HepG2 (cell line): ENCODE results near the gene G6PD. TPM values are rescaled to one million over a fixed set of nuclear protein-coding genes. Genes with fewer than 3 reads are reported as not detected.

ENCODE experiments used
- AGO2 ChIP-seq: fragments of 200-400 bp; formaldehyde crosslinking; optimal IDR thresholded peaks from 2 replicates; pipeline ENCODE3; 2017; ENCODE audit warnings: mild to moderate bottlenecking, low read depth, low read length, moderate library complexity
- CCDC6 ChIP-seq: sonication (generic); formaldehyde crosslinking; IDR thresholded peaks from 2 replicates; pipeline ENCODE4 v1.8.1; 2022; ENCODE audit warnings: mild to moderate bottlenecking, missing genetic modification reagents, moderate library complexity
- E2F1 ChIP-seq: sonication (generic); formaldehyde crosslinking; IDR thresholded peaks from 2 replicates; pipeline ENCODE4 v1.5.0; 2020; ENCODE audit warnings: missing genetic modification reagents
- MXD3 ChIP-seq: IDR thresholded peaks from 2 replicates; pipeline ENCODE4 v1.6.1; 2016; ENCODE audit warnings: mild to moderate bottlenecking, missing biosample characterization, missing genetic modification reagents
- NR3C1 ChIP-seq: sonication (generic); formaldehyde crosslinking; IDR thresholded peaks from 2 replicates; pipeline ENCODE4 v1.4.0; 2020; ENCODE audit warnings: missing genetic modification reagents
- RBFOX2 ChIP-seq: fragments of 200-400 bp; formaldehyde crosslinking; IDR thresholded peaks from 2 replicates; pipeline ENCODE4 v1.6.1; 2017; ENCODE audit warnings: low read depth, mild to moderate bottlenecking, low read length
- RBM39 ChIP-seq: fragments of 200-400 bp; formaldehyde crosslinking; IDR thresholded peaks from one replicate; pipeline ENCODE4 v1.6.1; 2018; ENCODE audit warnings: antibody characterized with exemption, mild to moderate bottlenecking, low read depth, low read length; ENCODE audit not compliant: poor library complexity, severe bottlenecking
- SKI ChIP-seq: fragments of 450-650 bp; IDR thresholded peaks from one replicate; pipeline ENCODE4 v1.6.1; 2018; ENCODE audit warnings: mild to moderate bottlenecking; ENCODE audit not compliant: partially characterized antibody
- TBL1XR1 ChIP-seq: fragments of 150-350 bp; IDR thresholded peaks from 2 replicates; pipeline ENCODE4 v1.6.1; 2014; ENCODE audit warnings: borderline replicate concordance, low read length; ENCODE audit not compliant: partially characterized antibody
- ZBTB2 ChIP-seq: sonication (generic); formaldehyde crosslinking; IDR thresholded peaks from 2 replicates; pipeline ENCODE4 v1.8.0; 2022; ENCODE audit warnings: low read depth, missing genetic modification reagents
- ZFY ChIP-seq: sonication (generic); formaldehyde crosslinking; IDR thresholded peaks from 2 replicates; pipeline ENCODE4 v1.4.0; 2020; ENCODE audit warnings: missing genetic modification reagents
- ZNF235 ChIP-seq: sonication (generic); formaldehyde crosslinking; IDR thresholded peaks from 2 replicates; pipeline ENCODE4 v1.8.1; 2023; ENCODE audit warnings: mild to moderate bottlenecking, missing genetic modification reagents, borderline replicate concordance
- ZNF383 ChIP-seq: sonication (generic); formaldehyde crosslinking; IDR thresholded peaks from 2 replicates; pipeline ENCODE4 v1.4.0; 2020; ENCODE audit warnings: missing genetic modification reagents, mild to moderate bottlenecking, borderline replicate concordance
- ZNF652 ChIP-seq: IDR thresholded peaks from 2 replicates; pipeline ENCODE4 v1.6.1; 2016; ENCODE audit warnings: low read depth, borderline replicate concordance
- ZNF777 ChIP-seq: sonication (generic); formaldehyde crosslinking; IDR thresholded peaks from 2 replicates; pipeline ENCODE4 v1.4.0; 2020; ENCODE audit warnings: missing genetic modification reagents
- polyA plus RNA-seq, 8 experiments: library from polyadenylated mRNA; depleted of rRNA in 3 of 8; stranded (reverse) in 7 of 8; unstranded in 1 of 8; fragments of >200 nt; fragmentation: Illumina TruSeq in 4 of 8; extraction: Trizol in 4 of 8; gene quantifications; 2 replicates each; pipeline versions ENCODE4 v1.2.1 to v1.2.3, GENCODE V29; 2011 to 2016; ENCODE audit warnings: low read depth in 4 of 8, missing spikeins in 1 of 8, mixed read lengths in 1 of 8; ENCODE audit not compliant: insufficient read depth in 1 of 8
- total RNA-seq, 5 experiments: library from RNA; depleted of rRNA; stranded (reverse); fragments of >200 nt; fragmentation: Illumina TruSeq; extraction: Trizol; gene quantifications; 2 replicates each; pipeline ENCODE4 v1.2.3, GENCODE V29; 2016; ENCODE audit warnings: low read depth in 1 of 5
- TF ChIP-seq, protein P1 (sequence below): sonication (generic); formaldehyde crosslinking; IDR thresholded peaks from 2 replicates; pipeline ENCODE4 v1.5.1; 2020; ENCODE audit warnings: mild to moderate bottlenecking, missing genetic modification reagents

G6PD gene
- total and polyA plus RNA-seq, 2 of the 13 experiments (the other 11 are each of a cell fraction or from before 2014, with no cell fraction given), result 18.8 to 28.8 TPM

- TF ChIP-seq, protein P1, sequence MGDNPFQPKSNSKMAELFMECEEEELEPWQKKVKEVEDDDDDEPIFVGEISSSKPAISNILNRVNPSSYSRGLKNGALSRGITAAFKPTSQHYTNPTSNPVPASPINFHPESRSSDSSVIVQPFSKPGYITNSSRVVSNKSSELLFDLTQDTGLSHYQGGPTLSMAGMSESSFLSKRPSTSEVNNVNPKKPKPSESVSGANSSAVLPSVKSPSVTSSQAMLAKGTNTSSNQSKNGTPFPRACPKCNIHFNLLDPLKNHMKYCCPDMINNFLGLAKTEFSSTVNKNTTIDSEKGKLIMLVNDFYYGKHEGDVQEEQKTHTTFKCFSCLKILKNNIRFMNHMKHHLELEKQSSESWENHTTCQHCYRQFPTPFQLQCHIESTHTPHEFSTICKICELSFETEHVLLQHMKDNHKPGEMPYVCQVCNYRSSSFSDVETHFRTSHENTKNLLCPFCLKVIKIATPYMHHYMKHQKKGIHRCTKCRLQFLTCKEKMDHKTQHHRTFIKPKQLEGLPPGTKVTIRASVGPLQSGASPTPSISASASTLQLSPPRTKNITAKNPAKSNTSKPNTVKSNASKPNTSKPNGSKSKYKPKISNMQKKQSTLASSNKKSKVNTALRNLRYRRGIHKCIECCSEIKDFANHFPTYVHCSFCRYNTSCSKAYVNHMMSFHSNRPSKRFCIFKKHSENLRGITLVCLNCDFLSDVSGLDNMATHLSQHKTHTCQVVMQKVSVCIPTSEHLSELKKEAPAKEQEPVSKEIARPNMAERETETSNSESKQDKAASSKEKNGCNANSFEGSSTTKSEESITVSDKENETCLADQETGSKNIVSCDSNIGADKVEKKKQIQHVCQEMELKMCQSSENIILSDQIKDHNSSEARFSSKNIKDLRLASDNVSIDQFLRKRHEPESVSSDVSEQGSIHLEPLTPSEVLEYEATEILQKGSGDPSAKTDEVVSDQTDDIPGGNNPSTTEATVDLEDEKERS (CRISPR knock-in tag), result no peak
- TF ChIP-seq E2F1 (CRISPR knock-in tag) (no peak), RBFOX2 (peak; percentile 69), CCDC6 (CRISPR knock-in tag) (no peak), SKI (peak; percentile 9), AGO2 (peak; percentile 31), TBL1XR1 (no peak), ZNF235 (CRISPR knock-in tag) (no peak), RBM39 (no peak), ZFY (CRISPR knock-in tag) (peak; percentile 56), ZNF652 (CRISPR knock-in tag) (no peak), ZNF777 (CRISPR knock-in tag) (peak; percentile 60; the same call in 1 of the 2 replicates), MXD3 (CRISPR knock-in tag) (0 out of 2 replicates have a peak, but pooled peaks have one; percentile 8), NR3C1 (CRISPR knock-in tag) (no peak), ZNF383 (CRISPR knock-in tag) (no peak), ZBTB2 (CRISPR knock-in tag) (peak; percentile 41; the same call in 1 of the 2 replicates)
- TF ChIP-seq, all 625 proteins: peak for 16
Measured at GRCh38 chrX:154486396-154487207, 60.0 kb downstream of the G6PD start, which contains the start of gene UBL4A (continued).
